ENCODE data around the gene AZU1. TPM values are rescaled to one million over a fixed set of nuclear protein-coding genes. Genes with fewer than 3 reads are reported as not detected.
A peak's percentile ranks its signal among the peaks of the same experiment; 100 is the strongest.

Gene AZU1
- total RNA-seq, 4 donors from 2014 or later = 0.40 TPM; not detected in 3

GRCh38 chr19:854549-854948 lies 26.9 kb downstream of the AZU1 start:
- no peak for ATAC-seq
- Histone ChIP-seq H3K9me3 (no peaks in the 10 kb centered on the region), H3K27me3 (peaks cover 73% of the 10 kb centered on the region), H3K27ac (no peak overlapping the region), H3K4me1 (peaks cover 0 to 46% (median 17%) of the 10 kb centered on the region in 3 donors), H3K4me3 (no peak overlapping the region), H3K36me3 (no peaks in the 10 kb centered on the region)
- WGBS, 2 donors (ENCODE audit: low coverage in 1 of 2) = 73 to 76% methylated on average over 6 of the region's 6 CpGs
- TF ChIP-seq CTCF (IDR thresholded peaks at IDR 0.05) (no peak), POLR2A (IDR thresholded peaks at IDR 0.05) (no peak), POLR2AphosphoS5 (IDR thresholded peaks at IDR 0.05) (no peak), EP300 (IDR thresholded peaks at IDR 0.05) (no peak)

GRCh38 chr19:855142-855541 lies 27.5 kb downstream of the AZU1 start:
- H3K4me1 ChIP-seq = peaks cover 0 to 47% (median 16%) of the 10 kb centered on the region in 3 donors
- TF ChIP-seq POLR2AphosphoS5 (IDR thresholded peaks at IDR 0.05) (no peak), POLR2A (IDR thresholded peaks at IDR 0.05) (no peak), CTCF (IDR thresholded peaks at IDR 0.05) (no peak), EP300 (IDR thresholded peaks at IDR 0.05) (no peak)
- H3K9me3 ChIP-seq = no peaks in the 10 kb centered on the region
- H3K27me3 ChIP-seq = peaks cover 79% of the 10 kb centered on the region
- 92% methylated on average over 1 of the region's 12 CpGs; no CpG with 5 or more reads in 1 of the 2 donors for WGBS, 2 donors (ENCODE audit: low coverage in 1 of 2)
- H3K27ac ChIP-seq = no peak overlapping the region
- no peak for ATAC-seq
- H3K4me3 ChIP-seq = no peak overlapping the region
- no peaks in the 10 kb centered on the region for H3K36me3 ChIP-seq

- Histone ChIP-seq H3K27me3 (peaks cover 84% of the 10 kb centered on the region), H3K4me3 (no peak overlapping the region), H3K36me3 (no peaks in the 10 kb centered on the region), H3K9me3 (no peaks in the 10 kb centered on the region), H3K4me1 (peaks cover 0 to 47% (median 12%) of the 10 kb centered on the region in 3 donors), H3K27ac (no peak overlapping the region)
- no CpG with 5 or more reads among the region's 40 CpGs for WGBS, 2 donors (ENCODE audit: low coverage in 1 of 2)
- ATAC-seq = no peak
- no peak for TF ChIP-seq CTCF (IDR thresholded peaks at IDR 0.05)
- no peak for TF ChIP-seq POLR2AphosphoS5 (IDR thresholded peaks at IDR 0.05)
- no peak for TF ChIP-seq POLR2A (IDR thresholded peaks at IDR 0.05)
- TF ChIP-seq EP300 (IDR thresholded peaks at IDR 0.05) = no peak
These were observed 28.0 kb downstream of the AZU1 start for GRCh38 chr19:855566-856120.

GRCh38 chr19:858284-858683 lies 30.6 kb downstream of the AZU1 start:
- Histone ChIP-seq H3K27ac (peak overlapping the region in 1 of 4 donors; percentile 76), H3K27me3 (peaks cover 88% of the 10 kb centered on the region), H3K4me3 (no peak overlapping the region), H3K9me3 (no peaks in the 10 kb centered on the region), H3K36me3 (no peaks in the 10 kb centered on the region), H3K4me1 (peaks cover 0 to 46% (median 7%) of the 10 kb centered on the region in 3 donors)
- 83 to 87% methylated on average over 3 to 9 of the region's 9 CpGs for WGBS, 2 donors (ENCODE audit: low coverage in 1 of 2)
- no peak for ATAC-seq
- no peak for TF ChIP-seq CTCF (IDR thresholded peaks at IDR 0.05)
- TF ChIP-seq EP300 (IDR thresholded peaks at IDR 0.05) = no peak
- TF ChIP-seq POLR2A (IDR thresholded peaks at IDR 0.05) = no peak
- TF ChIP-seq POLR2AphosphoS5 (IDR thresholded peaks at IDR 0.05) = no peak

Measured in gastroesophageal sphincter (tissue), 4 donors.